Measurements from ENCODE around the gene GOLGA6B. TPM values are rescaled to one million over a fixed set of nuclear protein-coding genes. Genes with fewer than 3 reads are reported as not detected.
"Not testable (repeated sequence)": the region's sequence is repeated elsewhere in the genome, so short reads cannot be mapped to it uniquely, and the experiment has no call there.

Gene GOLGA6B
- total RNA-seq, 2 donors from 2014 or later, result 1.1 TPM; not detected in 1

GRCh38 chr15:72698938-72699337, 44.4 kb downstream of the GOLGA6B start:
- no peaks in the 10 kb centered on the region for H3K9me3 Mint-ChIP-seq
- DNase-seq (ENCODE audit: low spot score in 2 of 2) (no peak), ATAC-seq (no peak)
- H3K36me3 Mint-ChIP-seq, result no peaks in the 10 kb centered on the region
- no peak overlapping the region for H3K27ac Mint-ChIP-seq

GRCh38 chr15:72700076-72700475, 45.6 kb downstream of the GOLGA6B start:
- Mint-ChIP-seq H3K36me3 (no peaks in the 10 kb centered on the region), H3K27ac (no peak overlapping the region), H3K9me3 (no peaks in the 10 kb centered on the region)
- ATAC-seq (no peak), DNase-seq (ENCODE audit: low spot score in 2 of 2) (no peak)

GRCh38 chr15:72706266-72706665, 51.8 kb downstream of the GOLGA6B start:
- Mint-ChIP-seq H3K9me3 (no peaks in the 10 kb centered on the region), H3K36me3 (no peaks in the 10 kb centered on the region), H3K27ac (no peak overlapping the region)
- ATAC-seq (no peak), DNase-seq (ENCODE audit: low spot score in 2 of 2) (no peak)

- not testable (repeated sequence) for H3K9me3 Mint-ChIP-seq; DNase-seq (ENCODE audit: low spot score in 2 of 2); ATAC-seq; H3K36me3 Mint-ChIP-seq; H3K27ac Mint-ChIP-seq
These were observed 54.2 kb downstream of the GOLGA6B start for GRCh38 chr15:72708551-72709303.

Other genes with a start within 250 kb of the GOLGA6B start
- 100 to 1,000 TPM; 142 to 185 TPM for gene ARIH1, start 180.4 kb upstream of the GOLGA6B start, total RNA-seq
- gene HIGD2B, start 31.5 kb downstream of the GOLGA6B start, total RNA-seq, result under 1 TPM; 0.27 to 0.68 TPM
- gene BBS4, start 31.5 kb downstream of the GOLGA6B start, total RNA-seq, result 10 to 100 TPM; 13.9 to 27.6 TPM
- gene ADPGK, start 129.1 kb downstream of the GOLGA6B start, total RNA-seq, result 10 to 100 TPM; 51.0 to 81.8 TPM

Measured in activated naive CD4-positive, alpha-beta T cell treated with anti-CD3 and anti-CD28 coated beads, Interleukin-2, amount 50 U/mL, for 72 hours (primary cell).